Prostate gland (tissue), 2 donors: ENCODE data around the gene USF1.

Source experiments
- CTCF ChIP-seq, 4 experiments: fragments of 200-600 bp in 2 of 4; fragments of 450-650 bp in 2 of 4; sonication (generic) in 2 of 4; IDR thresholded peaks; 1 replicate in 3 of 4; 2 replicates in 1 of 4; pipeline ENCODE4 v1.5.1; 2016 to 2019; ENCODE audit warnings: antibody characterized with exemption in 4 of 4, mild to moderate bottlenecking in 2 of 4, moderate library complexity in 2 of 4
- POLR2A ChIP-seq: fragments of 450-650 bp; IDR thresholded peaks from one replicate; pipeline ENCODE4 v1.6.1; 2016; ENCODE audit warnings: antibody characterized with exemption, mild to moderate bottlenecking
- POLR2AphosphoS5 ChIP-seq: sonication (generic); formaldehyde crosslinking; IDR thresholded peaks from one replicate; pipeline ENCODE4 v1.6.1; 2017; ENCODE audit warnings: antibody characterized with exemption

GRCh38 chr1:161094481-161094880 lies 48.7 kb upstream of the USF1 start:
- TF ChIP-seq CTCF (IDR thresholded peaks at IDR 0.05) (no peak), POLR2A (no peak), POLR2AphosphoS5 (no peak)
